ENCODE results near the gene TCEA2.

TCEA2 gene

GRCh38 chr20:64107736-64108457 is 44.9 kb downstream of the TCEA2 start:
- no peaks in the 10 kb centered on the region for H3K9me3 ChIP-seq (ENCODE audit: insufficient read depth, low read length)
- TF ChIP-seq SUZ12 (IDR thresholded peaks at IDR 0.05; ENCODE audit: extremely low read depth, insufficient read depth, insufficient read length) = no peak
- no peak for TF ChIP-seq YY1 (IDR thresholded peaks at IDR 0.05; ENCODE audit: insufficient read depth, insufficient read length)
- TF ChIP-seq ZNF274 (IDR thresholded peaks at IDR 0.05; ENCODE audit: low read depth, low read length) = no peak
- H3K36me3 ChIP-seq (ENCODE audit: insufficient read depth, insufficient read length, low read length) = no peaks in the 10 kb centered on the region
- peaks cover 30% of the 10 kb centered on the region for H3K4me1 ChIP-seq (ENCODE audit: insufficient read depth, insufficient read length)
- H3K9ac ChIP-seq (ENCODE audit: insufficient read length, low read depth) = peak overlapping the region; percentile 26
- no peak for DNase-seq (ENCODE audit: low read depth, low spot score)
- H3K4me3 ChIP-seq (ENCODE audit: insufficient read length, low read depth) = no peak overlapping the region
- peaks cover 7% of the 10 kb centered on the region for H3K27me3 ChIP-seq (ENCODE audit: insufficient read depth, insufficient read length)

- Histone ChIP-seq H3K9ac (ENCODE audit: insufficient read length, low read depth) (no peak overlapping the region), H3K27me3 (ENCODE audit: insufficient read depth, insufficient read length) (no peaks in the 10 kb centered on the region), H3K4me3 (ENCODE audit: insufficient read length, low read depth) (no peak overlapping the region), H3K36me3 (ENCODE audit: insufficient read depth, insufficient read length, low read length) (no peaks in the 10 kb centered on the region), H3K9me3 (ENCODE audit: insufficient read depth, low read length) (no peaks in the 10 kb centered on the region), H3K4me1 (ENCODE audit: insufficient read depth, insufficient read length) (peaks cover 27% of the 10 kb centered on the region)
- TF ChIP-seq YY1 (IDR thresholded peaks at IDR 0.05; ENCODE audit: insufficient read depth, insufficient read length) = no peak
- no peak for TF ChIP-seq ZNF274 (IDR thresholded peaks at IDR 0.05; ENCODE audit: low read depth, low read length)
- no peak for TF ChIP-seq SUZ12 (IDR thresholded peaks at IDR 0.05; ENCODE audit: extremely low read depth, insufficient read depth, insufficient read length)
- DNase-seq (ENCODE audit: low read depth, low spot score) = no peak
These were observed 46.0 kb downstream of the TCEA2 start for GRCh38 chr20:64108731-64109681.

- no peak for DNase-seq (ENCODE audit: low read depth, low spot score)
- Histone ChIP-seq H3K9ac (ENCODE audit: insufficient read length, low read depth) (no peak overlapping the region), H3K9me3 (ENCODE audit: insufficient read depth, low read length) (no peaks in the 10 kb centered on the region), H3K27me3 (ENCODE audit: insufficient read depth, insufficient read length) (no peaks in the 10 kb centered on the region), H3K4me3 (ENCODE audit: insufficient read length, low read depth) (no peak overlapping the region), H3K36me3 (ENCODE audit: insufficient read depth, insufficient read length, low read length) (no peaks in the 10 kb centered on the region), H3K4me1 (ENCODE audit: insufficient read depth, insufficient read length) (peaks cover 24% of the 10 kb centered on the region)
- TF ChIP-seq ZNF274 (IDR thresholded peaks at IDR 0.05; ENCODE audit: low read depth, low read length) = no peak
- no peak for TF ChIP-seq SUZ12 (IDR thresholded peaks at IDR 0.05; ENCODE audit: extremely low read depth, insufficient read depth, insufficient read length)
- TF ChIP-seq YY1 (IDR thresholded peaks at IDR 0.05; ENCODE audit: insufficient read depth, insufficient read length) = no peak
These were observed 46.9 kb downstream of the TCEA2 start for GRCh38 chr20:64109831-64110391.

GRCh38 chr20:64110411-64111068 is 47.5 kb downstream of the TCEA2 start:
- Histone ChIP-seq H3K4me3 (ENCODE audit: insufficient read length, low read depth) (no peak overlapping the region), H3K27me3 (ENCODE audit: insufficient read depth, insufficient read length) (no peaks in the 10 kb centered on the region), H3K9me3 (ENCODE audit: insufficient read depth, low read length) (no peaks in the 10 kb centered on the region), H3K9ac (ENCODE audit: insufficient read length, low read depth) (no peak overlapping the region), H3K4me1 (ENCODE audit: insufficient read depth, insufficient read length) (peaks cover 21% of the 10 kb centered on the region), H3K36me3 (ENCODE audit: insufficient read depth, insufficient read length, low read length) (no peaks in the 10 kb centered on the region)
- DNase-seq (ENCODE audit: low read depth, low spot score) = no peak
- TF ChIP-seq SUZ12 (IDR thresholded peaks at IDR 0.05; ENCODE audit: extremely low read depth, insufficient read depth, insufficient read length) = no peak
- TF ChIP-seq ZNF274 (IDR thresholded peaks at IDR 0.05; ENCODE audit: low read depth, low read length) = no peak
- no peak for TF ChIP-seq YY1 (IDR thresholded peaks at IDR 0.05; ENCODE audit: insufficient read depth, insufficient read length)

- Histone ChIP-seq H3K36me3 (ENCODE audit: insufficient read depth, insufficient read length, low read length) (no peaks in the 10 kb centered on the region), H3K9ac (ENCODE audit: insufficient read length, low read depth) (peak overlapping the region; percentile 26), H3K4me1 (ENCODE audit: insufficient read depth, insufficient read length) (peaks cover 19% of the 10 kb centered on the region), H3K27me3 (ENCODE audit: insufficient read depth, insufficient read length) (no peaks in the 10 kb centered on the region), H3K9me3 (ENCODE audit: insufficient read depth, low read length) (no peaks in the 10 kb centered on the region), H3K4me3 (ENCODE audit: insufficient read length, low read depth) (no peak overlapping the region)
- TF ChIP-seq ZNF274 (IDR thresholded peaks at IDR 0.05; ENCODE audit: low read depth, low read length) (no peak), SUZ12 (IDR thresholded peaks at IDR 0.05; ENCODE audit: extremely low read depth, insufficient read depth, insufficient read length) (no peak), YY1 (IDR thresholded peaks at IDR 0.05; ENCODE audit: insufficient read depth, insufficient read length) (no peak)
- DNase-seq (ENCODE audit: low read depth, low spot score) = no peak
These were observed 49.0 kb downstream of the TCEA2 start for GRCh38 chr20:64111841-64112641.

- Histone ChIP-seq H3K4me1 (ENCODE audit: insufficient read depth, insufficient read length) (peaks cover 12% of the 10 kb centered on the region), H3K9ac (ENCODE audit: insufficient read length, low read depth) (no peak overlapping the region), H3K36me3 (ENCODE audit: insufficient read depth, insufficient read length, low read length) (no peaks in the 10 kb centered on the region), H3K4me3 (ENCODE audit: insufficient read length, low read depth) (no peak overlapping the region), H3K9me3 (ENCODE audit: insufficient read depth, low read length) (no peaks in the 10 kb centered on the region), H3K27me3 (ENCODE audit: insufficient read depth, insufficient read length) (no peaks in the 10 kb centered on the region)
- DNase-seq (ENCODE audit: low read depth, low spot score) = no peak
- TF ChIP-seq SUZ12 (IDR thresholded peaks at IDR 0.05; ENCODE audit: extremely low read depth, insufficient read depth, insufficient read length) (no peak), ZNF274 (IDR thresholded peaks at IDR 0.05; ENCODE audit: low read depth, low read length) (no peak), YY1 (IDR thresholded peaks at IDR 0.05; ENCODE audit: insufficient read depth, insufficient read length) (no peak)
These were observed 49.9 kb downstream of the TCEA2 start for GRCh38 chr20:64112691-64113443.

Data from NT2/D1 (cell line).